ENCODE data around the gene ACAN. TPM values are rescaled to one million over a fixed set of nuclear protein-coding genes. Genes with fewer than 3 reads are reported as not detected.

Gene ACAN
- total RNA-seq, 1 experiment from 2014 or later = 1.4 TPM

- Mint-ChIP-seq H3K27me3 (ENCODE audit: low read depth) (peaks cover 64% of the 10 kb centered on the region), H3K4me3 (no peak overlapping the region), H3K36me3 (no peaks in the 10 kb centered on the region), H3K27ac (no peak overlapping the region), H3K9me3 (no peaks in the 10 kb centered on the region), H3K4me1 (peaks cover 11% of the 10 kb centered on the region)
- DNase-seq (ENCODE audit: low spot score) (no peak), ATAC-seq (no peak)
- ChIA-PET CTCF (interaction anchor here (1.0 to 2.1 kb wide), 7 partner anchors 9 to 402 kb away, joined by 3 to 6 read pairs (median 5); no protein-coding TSS in a partner anchor), POLR2A (interaction anchor here (1.1 kb wide), 1 partner anchor 11 kb away, joined by 3 read pairs; no protein-coding TSS in a partner anchor)
- no peak for TF ChIP-seq PRDM15 (CRISPR knock-in tag; IDR thresholded peaks at IDR 0.05)
- no peak for TF ChIP-seq ZNF416 (CRISPR knock-in tag; IDR thresholded peaks at IDR 0.05)
- no peak for TF ChIP-seq ZNF232 (CRISPR knock-in tag; IDR thresholded peaks at IDR 0.05)
- TF ChIP-seq RELA (CRISPR knock-in tag; IDR thresholded peaks at IDR 0.05; ENCODE audit: borderline replicate concordance) = no peak
- TF ChIP-seq IRF2 (CRISPR knock-in tag; IDR thresholded peaks at IDR 0.05; ENCODE audit: borderline replicate concordance, low read depth) = no peak
These were observed 2.0 kb downstream of the ACAN start for GRCh38 chr15:88805031-88805780.

GRCh38 chr15:88810446-88810845 lies 7.2 kb downstream of the ACAN start:
- Mint-ChIP-seq H3K4me3 (no peak overlapping the region), H3K4me1 (peaks cover 14% of the 10 kb centered on the region), H3K9me3 (no peaks in the 10 kb centered on the region), H3K36me3 (no peaks in the 10 kb centered on the region), H3K27me3 (ENCODE audit: low read depth) (peaks cover 13% of the 10 kb centered on the region), H3K27ac (no peak overlapping the region)
- TF ChIP-seq AFF4 (CRISPR knock-in tag; IDR thresholded peaks at IDR 0.05; ENCODE audit: borderline replicate concordance) (no peak), E2F5 (CRISPR knock-in tag; IDR thresholded peaks at IDR 0.05) (no peak), USF2 (CRISPR knock-in tag; IDR thresholded peaks at IDR 0.05) (no peak), KAT7 (CRISPR knock-in tag; IDR thresholded peaks at IDR 0.05; ENCODE audit: borderline replicate concordance) (no peak), TEAD4 (CRISPR knock-in tag; IDR thresholded peaks at IDR 0.05) (no peak), ETV6 (CRISPR knock-in tag; IDR thresholded peaks at IDR 0.05) (no peak), ZNF232 (CRISPR knock-in tag; IDR thresholded peaks at IDR 0.05) (no peak), NR2C2 (CRISPR knock-in tag; IDR thresholded peaks at IDR 0.05) (no peak), ESRRA (CRISPR knock-in tag; IDR thresholded peaks at IDR 0.05; ENCODE audit: borderline replicate concordance) (no peak), ZNF396 (CRISPR knock-in tag; IDR thresholded peaks at IDR 0.05; ENCODE audit: borderline replicate concordance) (no peak), GTF2I (CRISPR knock-in tag; conservative IDR thresholded peaks at IDR 0.05) (no peak), SMAD3 (CRISPR knock-in tag; IDR thresholded peaks at IDR 0.05; ENCODE audit: borderline replicate concordance) (no peak), JUN (CRISPR knock-in tag; IDR thresholded peaks at IDR 0.05) (no peak), ZBTB43 (CRISPR knock-in tag; IDR thresholded peaks at IDR 0.05) (no peak), ZNF138 (CRISPR knock-in tag; conservative IDR thresholded peaks at IDR 0.05) (no peak), SOX15 (CRISPR knock-in tag; IDR thresholded peaks at IDR 0.05) (no peak)
- ChIA-PET POLR2A (no interaction called here), CTCF (no interaction called here)
- ATAC-seq (peak; percentile 29; the same call in 1 of the 2 replicates), DNase-seq (ENCODE audit: low spot score) (no peak)

Measured in WTC11 (cell line).